Measurements from ENCODE around the gene VAMP2.
A peak's percentile ranks its signal among the peaks of the same experiment; 100 is the strongest.
"Not testable (repeated sequence)": the region's sequence is repeated elsewhere in the genome, so short reads cannot be mapped to it uniquely, and the experiment has no call there.

VAMP2 gene

GRCh38 chr17:8176197-8176940, 13.6 kb upstream of the VAMP2 start, which contains the start of gene TMEM107:
TSS of gene TMEM107 (minus strand) at chr17:8176380. CDS start at chr17:8176286, 94 bp downstream.
- peak; percentile 81 for DNase-seq (ENCODE audit: low spot score)

DNA sequence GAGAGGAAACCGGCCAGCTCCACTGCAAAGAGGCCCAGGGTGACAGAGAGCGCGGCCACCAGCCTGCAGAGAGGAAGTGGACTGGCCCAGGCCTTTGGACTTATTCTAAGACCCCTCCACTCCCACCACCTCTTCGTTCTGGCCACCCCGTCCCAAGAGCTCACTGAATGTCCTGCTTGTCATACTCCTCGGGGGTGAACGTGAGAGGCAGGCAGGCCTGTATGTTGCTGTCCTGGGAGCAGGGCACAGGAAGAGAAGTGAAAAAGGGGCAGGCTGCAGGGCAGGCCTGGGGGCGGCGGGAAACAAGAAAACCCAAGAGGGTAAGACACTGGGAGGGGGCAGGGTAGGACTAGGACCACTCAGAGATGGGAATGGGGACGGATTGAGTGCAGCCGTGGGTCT, 13.0 kb upstream of the VAMP2 start:
- no peak for DNase-seq (ENCODE audit: low spot score)

DNA sequence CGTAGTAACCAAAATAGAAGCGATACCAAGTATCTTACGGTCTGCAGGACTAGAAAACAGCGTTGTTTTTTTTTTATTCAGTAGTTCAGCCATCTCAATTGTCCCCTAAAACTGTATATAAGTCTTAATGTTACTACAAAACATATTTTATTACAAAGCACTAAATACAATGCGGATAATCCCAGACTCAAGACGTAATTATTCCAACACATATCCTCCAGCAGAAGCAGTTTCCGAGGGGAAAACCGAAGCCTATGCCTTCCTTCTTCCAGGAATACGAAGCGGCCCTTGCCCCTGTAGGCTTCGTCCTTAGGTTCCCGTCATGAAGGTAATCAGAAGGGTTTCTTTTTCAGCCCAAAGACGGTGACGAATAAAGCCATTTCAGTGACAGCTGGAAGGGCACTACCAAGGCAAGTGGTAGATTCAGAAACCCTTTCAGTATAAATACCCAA, 11.1 kb upstream of the VAMP2 start:
- DNase-seq (ENCODE audit: low spot score): no peak

GRCh38 chr17:8173056-8173870, 10.5 kb upstream of the VAMP2 start:
- DNase-seq (ENCODE audit: low spot score): peak; percentile 88

- not testable (repeated sequence) for DNase-seq (ENCODE audit: low spot score)
These were observed 7.4 kb upstream of the VAMP2 start for GRCh38 chr17:8170186-8170585.

DNA sequence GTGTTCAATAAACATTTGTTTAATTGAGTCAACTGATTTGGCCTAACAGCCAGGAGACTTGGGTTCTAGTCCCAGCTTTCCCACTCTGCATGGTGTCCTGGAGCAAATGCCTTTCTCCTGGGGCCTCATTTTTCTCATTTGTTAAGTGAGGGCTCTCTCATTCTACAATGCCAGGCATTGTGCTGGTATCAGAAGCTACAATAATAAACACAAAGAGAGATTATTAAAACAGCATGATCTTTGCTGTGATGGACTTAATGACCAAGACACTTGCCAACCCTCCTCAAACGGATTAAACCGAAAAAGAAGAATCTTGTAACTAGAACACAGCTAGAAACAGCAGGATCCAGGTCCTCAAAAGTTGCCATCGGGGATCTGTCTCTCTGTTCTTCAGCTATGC, 4.8 kb upstream of the VAMP2 start:
- DNase-seq (ENCODE audit: low spot score): no peak

GRCh38 chr17:8166731-8167130, 4.0 kb upstream of the VAMP2 start:
- no peak for DNase-seq (ENCODE audit: low spot score)

DNA sequence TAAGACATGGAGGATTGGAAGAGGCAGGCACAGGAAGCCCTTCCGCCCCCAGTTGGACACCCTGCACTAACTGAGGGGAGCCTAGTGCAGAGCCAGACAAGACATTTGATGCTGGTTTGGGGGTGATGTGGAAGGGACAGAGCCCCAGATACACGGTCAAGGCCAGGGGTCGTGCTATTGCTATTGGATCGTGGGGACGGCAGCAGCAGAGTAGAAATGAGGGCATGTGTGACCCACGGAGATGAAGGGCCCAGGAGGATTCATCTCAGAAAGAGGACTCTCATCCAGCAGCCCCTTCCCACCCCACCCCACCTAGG, 2.0 kb upstream of the VAMP2 start:
- no peak for DNase-seq (ENCODE audit: low spot score)

DNA sequence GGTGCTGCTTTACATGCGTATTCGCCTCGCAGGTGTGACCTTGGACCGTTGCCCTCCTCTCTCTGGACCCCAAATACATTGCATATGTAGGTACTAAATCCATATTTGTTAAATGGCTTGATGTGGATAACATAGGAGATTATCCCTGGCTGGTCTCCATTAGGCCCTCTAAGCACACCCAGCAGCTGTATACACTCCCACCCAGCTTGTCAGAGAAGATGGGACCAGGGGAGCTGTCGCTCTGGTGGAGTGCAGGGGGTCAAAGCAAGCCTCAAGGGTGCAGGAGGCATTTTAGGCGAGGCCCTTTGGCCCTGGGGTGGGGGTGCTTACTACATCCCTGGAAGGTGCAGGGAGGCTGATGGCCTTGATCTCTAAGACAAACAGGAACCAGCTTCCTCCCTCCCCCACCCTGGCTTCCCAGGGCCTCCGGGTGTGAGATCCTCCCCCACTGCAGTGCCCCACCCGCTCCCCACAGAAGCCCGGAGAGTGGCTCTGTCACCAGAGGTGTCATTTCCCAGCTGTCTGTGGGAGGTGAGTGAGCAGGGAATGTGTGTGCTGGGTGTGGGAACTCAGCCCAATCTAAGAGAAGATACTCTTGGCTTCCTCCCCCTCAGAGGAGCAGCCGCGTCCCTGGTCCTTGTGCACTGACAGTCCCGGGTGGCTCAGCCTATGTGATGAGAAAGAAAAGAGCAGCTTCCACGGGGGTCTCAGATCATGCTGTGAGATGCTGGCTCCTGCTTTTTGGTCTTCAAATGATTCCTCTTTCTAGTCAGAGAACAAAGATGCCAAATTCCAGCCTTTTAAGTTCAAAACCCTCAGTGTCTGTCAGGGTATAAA, 1.4 kb upstream of the VAMP2 start:
- peak; percentile 57 for DNase-seq (ENCODE audit: low spot score)

DNA sequence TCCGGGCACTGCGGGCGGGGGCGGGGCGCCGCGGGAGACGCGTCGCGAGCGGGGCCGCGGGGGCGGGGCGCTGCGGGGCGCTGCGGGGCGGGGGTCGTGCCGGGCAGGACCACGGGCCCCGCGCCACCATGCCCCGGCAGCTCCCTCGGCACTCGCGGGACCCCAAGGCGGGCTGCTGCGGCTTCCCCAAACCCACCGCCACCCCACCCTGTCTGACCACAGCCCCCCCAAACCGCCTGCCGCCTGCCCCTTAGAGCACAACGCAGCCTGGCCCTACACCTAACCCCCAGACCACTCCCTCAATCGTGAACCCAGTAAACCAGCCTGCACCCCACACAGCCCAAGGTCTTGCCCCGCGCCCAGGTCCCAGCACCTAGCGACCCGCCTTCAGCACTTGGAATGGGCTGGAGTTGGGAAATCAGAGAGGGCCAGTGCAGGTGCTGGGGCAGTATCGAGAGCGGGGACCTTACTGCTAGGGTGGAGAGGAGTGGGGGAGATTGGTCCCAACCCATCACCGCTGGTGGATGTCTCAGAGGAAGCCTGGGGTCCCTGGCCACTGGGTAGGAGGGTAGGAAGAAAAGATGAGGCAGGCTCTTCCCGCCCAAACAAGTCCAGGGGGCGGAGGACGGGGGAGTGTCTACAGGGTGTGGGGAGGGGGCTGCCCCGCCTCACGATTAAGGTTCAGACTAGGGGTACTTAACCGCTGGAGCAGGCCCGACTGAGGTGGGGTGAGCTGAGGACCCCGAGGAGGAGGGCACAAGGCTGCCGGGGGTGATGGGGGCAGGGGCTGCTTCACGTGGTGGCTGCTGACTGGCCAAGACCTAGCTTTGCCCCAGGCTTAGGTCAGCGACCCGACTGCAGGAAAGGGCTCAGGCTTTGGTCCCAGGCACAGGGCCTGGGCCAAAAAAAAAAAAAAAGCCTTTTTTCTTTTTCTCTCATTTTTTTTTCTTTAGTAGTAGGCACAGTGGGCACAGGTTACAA, 539 bp upstream of the VAMP2 start:
- DNase-seq (ENCODE audit: low spot score): no peak

GRCh38 chr17:8161289-8162232, 1.2 kb downstream of the VAMP2 start:
- no peak for DNase-seq (ENCODE audit: low spot score)

DNA sequence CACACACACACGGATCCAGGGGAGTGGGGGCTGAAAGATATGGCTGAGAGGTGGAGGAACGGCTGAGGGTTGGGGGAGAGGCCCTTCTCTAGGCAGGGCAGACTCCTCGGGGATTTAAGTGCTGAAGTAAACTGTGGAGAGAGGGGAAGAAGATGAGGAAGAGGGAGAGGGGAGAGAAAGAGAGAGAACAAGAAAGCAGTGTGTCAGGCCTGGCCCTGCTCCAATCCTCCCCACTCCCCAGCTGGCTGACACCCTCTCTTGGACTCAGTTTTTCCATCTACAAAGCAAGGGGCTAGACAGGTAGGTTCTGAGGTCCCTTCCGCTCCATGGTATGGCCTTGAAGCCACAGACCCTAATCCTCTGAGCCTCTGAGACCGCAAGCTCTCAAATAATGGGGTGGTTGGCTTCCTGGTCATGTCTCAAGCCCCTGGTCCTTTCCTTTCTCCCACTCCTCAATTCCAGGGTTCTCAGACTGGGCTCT, 2.0 kb downstream of the VAMP2 start:
- no peak for DNase-seq (ENCODE audit: low spot score)

DNA sequence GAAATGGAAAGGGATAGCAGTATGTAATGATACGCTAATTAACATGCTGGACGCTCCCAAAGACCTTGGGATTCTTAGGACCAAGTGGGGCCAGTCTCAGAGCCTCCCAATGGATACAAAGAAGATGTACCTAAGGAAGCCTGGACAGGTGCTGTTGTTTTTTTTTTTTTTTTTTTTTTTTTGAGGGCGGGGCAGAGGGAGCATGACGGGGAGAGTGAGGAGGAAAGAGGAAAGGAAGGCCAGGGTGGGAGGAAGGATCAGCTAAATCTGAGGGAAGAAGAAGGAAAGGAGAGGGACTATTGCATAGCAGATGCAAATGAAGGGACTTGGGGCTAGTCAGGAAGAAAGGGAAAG, 2.5 kb downstream of the VAMP2 start:
- DNase-seq (ENCODE audit: low spot score): no peak

DNA sequence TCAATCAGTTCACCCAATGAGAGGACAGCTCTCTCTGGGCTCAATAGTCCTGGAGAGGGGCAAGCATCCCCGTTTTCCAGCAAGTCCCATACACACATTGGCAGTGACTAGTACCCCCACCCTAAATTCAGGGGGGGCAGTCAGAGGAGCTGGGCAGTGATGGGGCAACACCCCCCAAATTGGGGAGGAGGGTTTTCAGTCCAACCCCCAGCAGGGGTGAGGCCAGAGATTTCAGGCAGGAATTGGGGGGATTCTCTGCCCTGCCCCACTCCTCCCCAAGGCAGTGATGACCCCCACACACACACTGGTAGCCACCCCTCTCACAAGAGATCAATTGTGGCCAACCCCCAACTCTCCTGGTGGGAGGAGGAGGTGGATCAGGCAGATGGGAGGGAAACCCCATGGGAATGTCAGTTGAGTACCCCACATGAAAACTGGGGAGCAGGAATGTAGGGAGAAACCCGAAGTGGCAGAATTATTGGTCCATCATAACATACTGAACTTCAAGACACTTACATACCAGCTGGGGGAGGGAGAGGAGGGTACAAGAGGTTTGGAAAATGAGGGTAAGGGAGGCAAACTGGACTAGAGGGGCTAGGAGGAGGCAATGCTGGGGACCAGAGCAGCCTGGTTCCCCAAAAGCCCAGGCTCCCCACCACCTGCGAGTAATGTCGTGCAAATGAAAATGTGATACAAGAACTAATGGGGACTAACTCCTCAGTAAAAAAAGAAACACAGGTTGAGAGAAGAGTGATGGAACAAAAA, 3.1 kb downstream of the VAMP2 start:
- DNase-seq (ENCODE audit: low spot score): no peak

DNA sequence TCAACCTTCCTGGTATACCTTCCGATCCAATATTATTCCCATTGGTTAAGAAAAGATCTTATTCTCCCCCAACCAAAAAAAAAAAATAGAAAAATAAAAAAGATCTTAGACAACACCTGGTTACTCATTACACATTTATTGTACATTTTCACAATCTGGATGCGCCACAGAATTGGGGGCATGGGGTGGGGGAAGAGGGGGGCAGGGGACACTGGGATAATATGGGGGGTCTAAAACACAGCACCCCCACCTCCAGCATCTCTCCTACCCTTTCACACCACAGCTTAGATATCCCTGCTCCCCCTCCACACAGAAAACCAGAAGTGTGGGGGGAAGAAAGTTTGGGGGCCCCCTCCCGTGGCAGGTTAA, 3.7 kb downstream of the VAMP2 start:
- DNase-seq (ENCODE audit: low spot score): no peak

- DNase-seq (ENCODE audit: low spot score): peak; percentile 88
These were observed 4.3 kb downstream of the VAMP2 start for GRCh38 chr17:8158267-8159031.

DNA sequence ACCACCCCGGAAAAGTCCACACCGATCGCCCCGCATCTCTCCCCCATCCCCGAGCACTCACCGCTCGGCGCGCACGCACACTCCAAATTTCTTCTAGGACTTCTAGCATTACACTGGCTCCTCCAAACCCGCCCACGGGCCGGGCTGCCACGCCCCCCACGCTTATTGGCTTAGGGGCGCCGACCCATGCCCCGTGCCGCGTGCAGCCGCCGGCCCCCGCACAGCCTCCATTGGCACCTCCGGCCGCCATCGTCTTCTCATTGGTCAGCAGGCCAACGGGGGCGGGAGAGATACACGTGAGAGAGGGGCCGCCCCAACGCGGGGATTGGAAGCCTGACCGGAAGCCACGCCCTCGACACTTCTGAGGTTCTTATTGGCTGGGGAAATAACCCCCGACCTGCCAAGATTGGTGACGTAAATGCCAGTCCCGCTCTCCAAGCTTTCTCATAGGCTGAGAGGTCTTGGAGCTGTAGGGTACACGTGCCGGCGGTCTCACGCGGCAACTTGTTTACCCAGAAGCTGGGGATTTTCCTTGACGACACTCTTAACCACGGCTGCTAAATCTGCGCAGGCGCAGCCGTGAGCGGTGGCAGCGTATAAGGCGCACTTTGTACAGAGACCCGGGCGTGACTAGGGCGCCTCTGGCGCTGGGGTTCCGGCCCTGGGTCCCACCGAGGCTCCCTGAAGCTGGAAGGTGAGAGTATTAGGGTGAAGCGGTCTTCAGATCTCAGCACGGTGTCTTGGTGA, 6.3 kb downstream of the VAMP2 start:
- DNase-seq (ENCODE audit: low spot score): peak; percentile 99

DNA sequence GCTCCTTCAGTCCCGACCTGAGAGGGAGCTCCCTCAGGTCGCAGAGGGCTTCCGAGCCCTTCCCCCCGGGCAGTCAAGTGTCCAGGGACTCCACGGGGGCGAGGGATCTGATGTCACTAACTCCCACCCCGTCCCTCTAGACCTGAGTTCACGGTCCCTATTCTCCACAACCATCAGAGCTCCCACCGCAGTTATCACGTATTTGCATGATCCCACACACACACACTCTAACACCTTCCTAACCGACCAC, 6.8 kb downstream of the VAMP2 start:
- no peak for DNase-seq (ENCODE audit: low spot score)
